AG09309 (cell line): ENCODE data around the gene SUMO2.
"Not testable (repeated sequence)": the region's sequence is repeated elsewhere in the genome, so short reads cannot be mapped to it uniquely, and the experiment has no call there.

Experiments
- DNase-seq: peaks from one replicate; pipeline ENCODE4 v3.0.0-alpha.2; 2010; ENCODE audit warnings: low read depth
- H3K4me3 ChIP-seq: 2 replicates; pipeline ENCODE4 v1.5.1; 2011; ENCODE audit warnings: mild to moderate bottlenecking, low read depth, low read length, moderate library complexity; ENCODE audit not compliant: control insufficient read depth
- CTCF ChIP-seq: IDR thresholded peaks from 2 replicates; pipeline ENCODE4 v1.5.1; 2011; ENCODE audit warnings: mild to moderate bottlenecking, low read depth, low read length, inconsistent platforms; ENCODE audit not compliant: insufficient read depth, control insufficient read depth; ENCODE audit errors: missing control alignments

SUMO2 gene

DNA sequence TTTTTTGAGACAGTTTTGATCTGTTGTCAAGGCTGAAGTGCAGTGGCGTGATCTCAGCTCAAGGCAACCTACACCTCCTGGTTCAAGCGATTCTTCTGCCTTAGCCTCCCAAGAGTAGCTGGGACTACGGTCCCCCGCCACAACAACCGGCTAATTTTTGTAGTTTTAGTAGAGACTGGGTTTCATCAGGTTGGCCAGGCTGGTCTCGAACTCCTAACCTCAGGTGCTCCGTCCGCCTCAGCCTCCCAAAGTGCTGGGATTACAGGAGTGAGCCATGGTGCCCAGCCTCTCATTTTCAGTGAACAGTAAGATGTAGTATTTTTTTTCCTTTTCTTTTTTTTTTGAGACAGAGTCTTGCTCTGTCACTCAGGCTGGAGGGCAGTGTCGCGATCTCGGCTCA is 7.8 kb downstream of the SUMO2 start:
- H3K4me3 ChIP-seq = no peak overlapping the region
- TF ChIP-seq CTCF = no peak
- no peak for DNase-seq

GRCh38 chr17:75173526-75173925 is 9.2 kb downstream of the SUMO2 start:
- TF ChIP-seq CTCF = no peak
- no peak for DNase-seq
- no peak overlapping the region for H3K4me3 ChIP-seq

GRCh38 chr17:75168998-75169397 is 13.8 kb downstream of the SUMO2 start:
- no peak for DNase-seq
- no peak overlapping the region for H3K4me3 ChIP-seq
- no peak for TF ChIP-seq CTCF

- DNase-seq, H3K4me3 ChIP-seq: not testable (repeated sequence)
These were observed 18.2 kb downstream of the SUMO2 start for GRCh38 chr17:75164606-75165005.

- no peak for TF ChIP-seq CTCF
- H3K4me3 ChIP-seq = no peak overlapping the region
- DNase-seq = no peak
These were observed 19.7 kb downstream of the SUMO2 start for GRCh38 chr17:75163074-75163473.

GRCh38 chr17:75160211-75160610 is 22.5 kb downstream of the SUMO2 start:
- H3K4me3 ChIP-seq = no peak overlapping the region
- no peak for TF ChIP-seq CTCF
- no peak for DNase-seq

DNA sequence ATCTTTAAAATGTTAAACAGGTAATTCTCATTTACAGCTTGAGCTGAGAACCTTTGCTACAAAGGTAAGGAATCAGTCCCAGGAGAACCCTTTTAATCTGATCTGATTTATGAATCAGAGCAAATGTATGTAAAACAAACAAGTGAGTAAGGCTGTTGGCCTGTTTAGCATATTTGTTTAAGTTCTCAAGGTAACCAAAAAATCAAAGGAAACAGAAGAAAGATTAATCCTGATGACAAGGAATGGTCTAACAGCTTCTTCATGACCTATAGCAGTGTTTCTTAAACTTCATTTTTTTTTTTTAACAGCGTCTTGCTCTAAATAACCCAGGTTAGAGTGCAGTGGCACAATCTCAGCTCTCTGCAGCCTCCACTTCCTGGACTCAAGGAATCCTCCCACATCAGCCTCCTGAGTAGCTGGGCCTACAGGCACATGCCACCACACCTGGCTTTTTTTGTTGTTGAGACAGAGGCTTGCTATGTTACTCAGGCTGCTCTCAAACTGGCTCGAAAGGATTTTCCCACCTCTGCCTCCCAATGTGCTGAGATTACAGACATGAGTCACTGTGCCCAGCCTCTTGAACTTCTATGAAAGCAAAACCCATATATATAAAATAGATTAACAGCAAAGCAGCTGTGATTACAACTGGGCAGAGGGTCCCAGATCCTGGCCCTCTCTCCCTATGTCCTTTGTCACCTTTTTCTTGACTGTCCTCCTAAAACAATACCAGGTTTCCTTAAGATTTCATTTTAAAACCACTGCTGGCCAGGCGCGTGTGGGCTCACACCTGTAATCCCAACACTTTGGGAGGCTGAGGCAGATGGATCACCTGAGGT is 23.3 kb downstream of the SUMO2 start:
- TF ChIP-seq CTCF = no peak
- DNase-seq = no peak
- H3K4me3 ChIP-seq = no peak overlapping the region

DNA sequence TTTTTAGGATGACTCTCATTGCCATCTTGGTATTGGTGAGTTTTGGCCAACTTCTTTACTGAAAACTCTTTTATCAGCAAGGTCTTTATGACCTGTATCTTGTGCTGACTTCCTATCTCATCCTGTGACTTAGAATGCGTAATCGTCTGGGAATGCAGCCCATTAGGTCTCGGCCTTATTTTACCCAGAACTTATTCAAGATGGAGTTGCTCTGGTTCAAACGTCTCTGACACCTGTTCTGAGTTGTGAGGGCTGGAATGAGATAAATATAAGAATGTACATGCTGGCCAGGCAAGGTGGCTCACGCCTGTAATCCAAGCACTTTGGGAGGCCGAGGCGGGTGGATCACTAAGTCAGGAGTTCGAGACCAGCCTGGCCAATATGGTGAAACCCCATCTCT is 24.3 kb downstream of the SUMO2 start:
- not testable (repeated sequence) for DNase-seq, H3K4me3 ChIP-seq
